GM18909 (cell line): ENCODE data around the gene COA5.

Experiments used
- ATAC-seq: cut with Tn5 transposase; IDR thresholded peaks from one replicate; pipeline ENCODE4 v1.9.1; 2021; ENCODE audit warnings: mild to moderate bottlenecking; ENCODE audit not compliant: unreplicated experiment, poor library complexity

Gene COA5, protein sequence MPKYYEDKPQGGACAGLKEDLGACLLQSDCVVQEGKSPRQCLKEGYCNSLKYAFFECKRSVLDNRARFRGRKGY

DNA sequence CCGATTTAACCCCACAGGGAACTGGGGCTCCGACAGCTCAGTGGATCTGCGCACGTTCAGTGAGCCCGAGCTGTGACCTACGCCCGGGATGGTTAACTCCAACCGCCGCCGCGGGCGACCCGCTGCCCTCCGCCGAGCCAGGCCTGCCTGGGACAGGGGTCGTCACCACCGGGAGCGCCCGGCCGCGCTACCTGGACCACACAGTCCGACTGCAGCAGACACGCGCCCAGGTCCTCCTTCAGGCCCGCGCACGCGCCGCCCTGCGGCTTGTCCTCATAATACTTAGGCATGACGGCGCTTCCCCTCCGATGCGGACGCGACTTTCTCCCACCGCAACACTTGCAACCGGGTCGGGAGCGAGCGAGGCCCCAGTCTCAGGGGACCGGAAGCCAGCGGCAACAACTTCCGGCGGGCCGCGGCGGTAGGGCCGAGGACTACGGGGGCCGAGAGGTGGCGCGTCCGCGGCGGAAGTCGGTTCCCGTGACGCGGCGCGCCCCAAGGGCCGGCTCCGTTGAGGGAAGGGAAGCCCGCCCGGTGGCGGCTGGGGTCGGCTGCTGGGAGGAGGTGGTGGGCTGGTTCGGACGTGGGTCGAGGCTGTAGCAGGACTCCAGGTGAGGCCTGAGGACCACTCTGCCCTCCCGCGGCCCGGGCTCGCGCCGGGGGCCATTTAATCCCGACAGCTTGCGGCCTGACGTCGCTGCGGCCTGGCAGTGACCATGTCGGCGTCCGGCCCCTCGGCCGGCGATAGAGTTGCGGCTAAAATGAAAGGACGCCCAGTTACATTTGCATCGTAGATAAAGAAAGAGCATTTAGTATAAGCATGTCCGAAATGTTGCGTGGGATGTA is at the start of gene COA5, which contains the start of gene UNC50:
TSS of gene COA5 (minus strand) at position 397 of the 846 bp plus-strand sequence. CDS start at position 290, 107 bp downstream.
TSS of gene UNC50 (plus strand) at position 474 of the 846 bp plus-strand sequence. CDS start 1,171 bp downstream, outside the sequence.
- peak; percentile 86 for ATAC-seq

DNA sequence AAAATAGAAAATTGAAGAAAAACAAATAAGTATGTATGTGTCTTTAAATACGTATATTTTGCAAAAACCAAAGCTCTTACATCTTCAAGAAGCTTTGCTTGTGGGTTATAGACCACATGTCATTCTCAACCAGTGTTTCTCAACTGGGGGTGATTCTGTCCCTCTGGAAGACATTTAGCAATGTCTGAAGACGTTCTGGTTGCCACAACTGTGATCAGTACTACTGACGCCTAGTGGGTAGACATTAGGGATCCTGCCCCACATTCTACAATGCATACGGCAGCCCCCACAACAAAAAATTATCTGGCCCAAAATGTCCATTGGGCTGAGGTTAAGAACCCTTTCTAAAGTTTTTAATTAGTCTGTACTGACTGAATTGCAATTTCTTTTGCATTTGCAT is 48.5 kb upstream of the COA5 start:
- ATAC-seq, result no peak

- no peak for ATAC-seq
These were observed 46.6 kb upstream of the COA5 start for GRCh38 chr2:98654699-98655495.

DNA sequence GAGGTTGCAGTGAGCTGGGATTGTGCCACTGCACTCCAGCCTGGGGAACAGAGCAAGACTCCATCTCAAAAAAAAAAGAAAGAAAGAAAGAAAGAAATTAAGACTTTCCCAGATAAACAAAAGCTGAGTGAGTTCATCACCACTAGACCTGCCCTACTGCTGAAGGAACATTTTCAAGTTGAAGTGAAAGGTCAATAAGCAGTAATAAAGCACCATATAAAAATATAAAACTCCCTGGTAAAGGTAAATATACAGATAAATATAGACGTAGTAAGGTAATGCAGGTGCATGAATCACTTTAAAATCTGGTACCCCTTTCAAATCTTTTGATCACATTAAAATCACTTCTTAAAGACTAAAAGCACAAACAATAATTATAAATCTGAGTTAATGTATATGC is 42.7 kb upstream of the COA5 start:
- ATAC-seq, result no peak

- ATAC-seq, result no peak
These were observed 41.7 kb upstream of the COA5 start for GRCh38 chr2:98649992-98650375.

GRCh38 chr2:98649135-98649991 is 41.1 kb upstream of the COA5 start:
- no peak for ATAC-seq

GRCh38 chr2:98648451-98648850 is 40.1 kb upstream of the COA5 start:
- no peak for ATAC-seq

DNA sequence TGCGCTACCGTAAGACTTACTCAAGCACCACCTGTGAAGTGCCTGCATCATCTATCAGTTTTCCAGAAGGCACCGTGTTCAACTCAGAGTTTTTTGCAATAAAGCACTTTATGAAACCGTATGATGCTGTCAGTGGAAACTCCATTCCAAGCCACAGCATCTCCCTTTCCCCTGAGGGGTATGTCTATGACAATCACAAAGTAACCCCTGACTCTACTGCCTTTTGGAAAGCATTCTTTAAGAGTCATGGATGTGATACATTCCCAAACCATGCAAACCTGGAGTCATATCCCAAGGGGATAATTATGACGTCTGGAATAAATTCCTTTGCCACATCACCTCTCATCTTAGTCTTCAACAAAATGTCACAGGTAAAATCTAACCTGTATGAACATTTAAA is 39.3 kb upstream of the COA5 start:
- no peak for ATAC-seq

- ATAC-seq, result no peak
These were observed 35.3 kb upstream of the COA5 start for GRCh38 chr2:98643496-98644100.

DNA sequence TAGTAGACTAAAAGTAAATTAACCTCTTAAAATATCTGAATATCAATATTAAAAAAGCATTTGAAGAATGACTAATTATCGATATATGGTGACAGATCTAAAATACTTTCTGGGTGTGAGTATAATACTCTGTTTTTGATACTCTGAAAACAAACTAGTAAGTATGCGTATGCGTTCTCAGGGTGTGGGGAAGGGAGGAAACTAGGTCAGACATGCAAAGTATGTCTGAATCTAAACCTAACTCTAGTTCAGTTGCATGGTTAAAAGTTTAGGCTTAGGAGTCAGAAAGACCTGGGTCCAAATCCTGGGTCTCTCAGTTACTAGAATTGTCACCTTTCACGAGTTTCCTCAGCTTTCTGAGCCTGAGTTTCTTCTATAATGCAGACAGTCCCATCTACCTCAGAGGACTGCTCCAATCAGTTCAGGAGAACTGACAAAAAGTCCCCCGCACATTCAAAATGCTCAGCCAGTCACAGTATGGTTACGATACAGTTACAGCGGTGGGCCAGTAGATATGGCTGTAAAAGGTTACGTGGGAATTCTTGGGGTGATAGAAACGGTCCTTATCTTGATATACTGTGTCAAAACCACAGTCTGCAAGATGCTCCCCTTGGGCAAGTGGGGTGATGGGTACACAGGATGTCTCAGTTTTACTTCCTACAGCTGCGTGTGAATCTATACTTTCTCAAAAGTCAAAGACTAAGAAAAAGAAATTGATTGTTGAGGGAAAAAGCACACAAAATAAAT is 29.3 kb upstream of the COA5 start:
- ATAC-seq, result peak; percentile 91

GRCh38 chr2:98634406-98635092 is 26.2 kb upstream of the COA5 start:
- ATAC-seq, result no peak

DNA sequence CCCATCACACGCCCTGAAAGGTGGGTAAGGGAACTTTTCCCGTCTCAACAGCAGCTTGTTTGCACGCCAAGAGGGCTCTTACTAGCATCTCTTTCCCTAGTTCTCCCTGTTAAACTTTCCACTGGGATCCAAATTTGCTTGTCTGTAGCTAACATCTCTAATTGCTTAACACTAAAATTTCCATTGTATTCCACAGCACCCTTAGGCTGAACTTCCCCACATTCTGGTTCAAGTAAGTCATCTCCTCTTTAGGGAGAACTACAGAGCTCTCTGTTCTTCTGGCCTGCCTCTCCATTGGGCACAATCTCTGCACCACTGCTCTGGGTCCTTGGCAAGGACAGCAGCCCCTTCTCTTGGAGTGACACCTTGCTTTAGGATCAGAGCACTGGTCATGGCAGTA is 24.0 kb upstream of the COA5 start:
- no peak for ATAC-seq

DNA sequence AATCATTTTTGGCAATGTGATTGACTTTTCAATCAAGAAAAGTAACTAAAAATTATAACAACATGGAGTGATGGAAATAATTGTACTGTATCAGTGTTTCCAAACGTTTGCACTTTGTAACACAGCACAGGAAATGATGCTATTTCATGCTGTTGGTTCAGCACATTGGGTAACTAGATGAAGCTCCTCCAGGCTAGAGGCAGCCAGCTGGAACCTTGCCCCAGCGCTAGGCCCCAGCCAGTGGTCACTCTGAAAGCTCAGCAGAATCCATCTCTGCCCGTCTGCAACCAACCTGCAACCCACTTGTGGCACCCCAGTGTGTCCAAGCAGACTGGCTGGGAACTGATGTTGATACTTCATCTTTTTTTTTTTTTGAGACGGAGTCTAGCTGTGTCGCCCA is 15.3 kb upstream of the COA5 start:
- ATAC-seq, result no peak

GRCh38 chr2:98617149-98617548 is 8.8 kb upstream of the COA5 start:
- no peak for ATAC-seq

- no peak for ATAC-seq
These were observed 7.2 kb upstream of the COA5 start for GRCh38 chr2:98615481-98615880.

DNA sequence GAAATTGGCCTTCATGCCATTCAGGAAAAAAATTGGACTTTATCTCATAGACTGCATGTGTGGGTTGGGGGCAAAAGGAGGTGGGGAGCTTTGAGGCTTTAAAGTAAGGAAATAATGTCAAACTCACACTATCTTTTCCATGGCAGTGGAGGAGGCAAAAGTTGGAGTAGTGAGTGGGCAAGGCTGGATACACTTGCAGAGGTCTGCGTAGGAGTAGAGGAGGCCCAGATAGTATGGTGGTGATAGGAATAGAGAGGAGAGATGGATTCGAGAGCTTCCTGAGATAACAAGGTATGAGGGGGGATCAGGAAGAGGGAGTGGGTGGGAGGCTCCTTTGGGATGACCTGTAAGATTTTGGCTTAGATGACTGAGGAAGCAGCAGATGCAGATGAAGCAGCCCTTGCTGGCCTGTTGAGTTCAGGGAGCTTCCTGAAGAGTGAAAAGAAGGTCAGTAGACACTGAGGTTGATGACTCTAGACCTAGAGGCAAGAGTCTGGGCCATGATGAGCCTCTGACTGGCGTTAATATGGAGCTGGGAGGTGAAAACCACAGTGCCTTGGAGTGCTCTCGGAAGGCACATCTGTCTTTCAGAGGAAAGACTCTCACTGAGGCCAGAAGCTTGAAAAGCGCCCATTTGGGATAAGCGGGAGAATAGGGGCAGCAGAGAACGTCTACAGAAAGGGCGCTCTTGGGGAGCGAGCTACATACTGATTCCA is 5.9 kb upstream of the COA5 start:
- no peak for ATAC-seq

- ATAC-seq, result peak; percentile 20
These were observed 771 bp upstream of the COA5 start for GRCh38 chr2:98608962-98609604.

DNA sequence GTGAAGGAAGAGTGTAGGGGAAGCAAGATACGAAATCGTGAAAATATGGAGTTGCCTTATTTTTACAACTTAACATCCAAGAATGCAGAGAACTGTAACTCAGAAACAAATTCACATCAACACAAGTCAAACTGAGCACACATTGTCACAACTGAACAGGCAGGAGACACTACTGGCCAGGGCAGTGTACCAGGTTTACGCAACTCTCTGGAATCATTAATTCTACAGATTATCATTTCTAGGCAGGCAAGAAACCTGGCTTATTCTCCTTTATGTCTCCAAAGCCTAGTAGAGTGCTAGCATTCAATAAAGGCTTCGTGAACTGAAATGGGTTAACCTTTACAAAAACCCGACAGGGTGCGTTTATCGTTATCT is 584 bp downstream of the COA5 start:
- ATAC-seq, result peak; percentile 4
